ENCODE data around the gene ZNF335. TPM values are rescaled to one million over a fixed set of nuclear protein-coding genes. Genes with fewer than 3 reads are reported as not detected.
A peak's percentile ranks its signal among the peaks of the same experiment; 100 is the strongest.

ZNF335 gene
- total and polyA plus RNA-seq, 2 of the 8 experiments (the other 6 are each of a cell fraction or from before 2014, with no cell fraction given) = 12.4 to 14.6 TPM

GRCh38 chr20:45975686-45976085, 3.7 kb upstream of the ZNF335 start:
- H2BK20ac ChIP-seq (ENCODE audit: low read length) = no peak overlapping the region
- H4K20me1 ChIP-seq (replicated peaks in 1 of 2; ENCODE audit: control insufficient read depth in 1 of 2, insufficient read depth in 2 of 2, low read length in 2 of 2) = no peaks in the 10 kb centered on the region
- DNase-seq (ENCODE audit: low read depth in 1 of 2, low spot score in 2 of 2) (no peak), FAIRE-seq (no peak)
- WGBS, 2 experiments (ENCODE audit: extremely low coverage in 1 of 2, insufficient coverage in 1 of 2, insufficient read length in 1 of 2, insufficient replicate concordance in 2 of 2, low coverage in 1 of 2, low lambda C conversion rate in 2 of 2, missing lambda C conversion rate in 1 of 2) = 88% methylated on average over 11 of the region's 11 CpGs; no CpG with 5 or more reads in 1 of the 2 experiments
- H3K4ac ChIP-seq (replicated peaks; ENCODE audit: insufficient read length, low read depth, low read length) = no peak overlapping the region
- H2BK15ac ChIP-seq (ENCODE audit: low read length) = no peak overlapping the region
- no peak overlapping the region for H2AFZ ChIP-seq (ENCODE audit: low read length)
- no peak overlapping the region for H3K4me2 ChIP-seq (ENCODE audit: insufficient read depth in 1 of 2, low read depth in 2 of 2, low read length in 2 of 2)
- no peak overlapping the region for H3K23ac ChIP-seq (ENCODE audit: insufficient read length)
- H2BK5ac ChIP-seq (ENCODE audit: low read depth, low read length) = 0 out of 2 replicates have a peak overlapping the region, but pooled peaks have one; percentile 9
- H2AK5ac ChIP-seq (ENCODE audit: low read depth, low read length) = no peak overlapping the region
- no peak overlapping the region for H3K4me3 ChIP-seq (ENCODE audit: extremely low read depth in 1 of 4, insufficient read depth in 2 of 4, low read depth in 3 of 4, low read length in 4 of 4)
- no peak overlapping the region for H3K14ac ChIP-seq (ENCODE audit: insufficient read length)
- no peak overlapping the region for H3K56ac ChIP-seq (replicated peaks; ENCODE audit: insufficient read length, low read depth, low read length)
- H3K9ac ChIP-seq (replicated peaks in 1 of 4; ENCODE audit: extremely low read depth in 1 of 4, low read depth in 3 of 4, low read length in 3 of 4) = no peak overlapping the region
- H4K91ac ChIP-seq (replicated peaks; ENCODE audit: insufficient read length, low read length) = peak overlapping the region; percentile 53
- no peak overlapping the region; the same call in 1 of the 2 replicates for H4K8ac ChIP-seq (ENCODE audit: extremely low read depth, insufficient read depth, low read length)
- POLR2A ChIA-PET (ENCODE audit: partially characterized antibody) = interaction anchor here (1.7 to 2.0 kb wide), 2 partner anchors 38 to 41 kb away, joined by 4 read pairs; no protein-coding TSS in a partner anchor
- CTCF ChIA-PET (ENCODE audit: partially characterized antibody) = interaction anchor here (0.7 to 2.4 kb wide), 3 partner anchors 12 to 38 kb away, joined by 3 to 13 read pairs (median 11); no protein-coding TSS in a partner anchor
- peaks cover 3% of the 10 kb centered on the region; the same call in 1 of the 2 replicates for H3K23me2 ChIP-seq (ENCODE audit: low read depth, low read length)
- no peak overlapping the region for H3K18ac ChIP-seq (ENCODE audit: extremely low read depth, low read length)
- no peaks in the 10 kb centered on the region for H3K79me1 ChIP-seq (ENCODE audit: low read depth, low read length)
- no peak for TF ChIP-seq CHD1 (IDR thresholded peaks at IDR 0.05; ENCODE audit: low read depth, low read length)
- no peak for TF ChIP-seq KDM1A (IDR thresholded peaks at IDR 0.05; ENCODE audit: borderline replicate concordance, low read length)
- H2BK120ac ChIP-seq (replicated peaks; ENCODE audit: low read depth, low read length) = no peak overlapping the region
- H3K4me1 ChIP-seq (replicated peaks in 1 of 4; ENCODE audit: control insufficient read depth in 3 of 4, insufficient read depth in 4 of 4, low read length in 3 of 4) = peaks cover 0 to 6% (median 1%) of the 10 kb centered on the region in 4 experiments; a peak in 3 of 7 replicates
- no peaks in the 10 kb centered on the region for H3K36me3 ChIP-seq (ENCODE audit: control insufficient read depth in 2 of 4, insufficient read depth in 4 of 4, low read length in 3 of 4)
- no peak overlapping the region for H3K27ac ChIP-seq (ENCODE audit: low read depth, low read length)
- H2BK12ac ChIP-seq (ENCODE audit: low read depth, low read length) = 0 out of 2 replicates have a peak overlapping the region, but pooled peaks have one; percentile 17
- no peaks in the 10 kb centered on the region for H3K27me3 ChIP-seq (replicated peaks in 1 of 4; ENCODE audit: control insufficient read depth in 3 of 4, extremely low read depth in 1 of 4, insufficient read depth in 3 of 4, low read length in 3 of 4)
- H3K9me3 ChIP-seq (ENCODE audit: insufficient read depth in 2 of 2, low read depth in 1 of 2, low read length in 1 of 2) = no peaks in the 10 kb centered on the region
- H3K79me2 ChIP-seq (ENCODE audit: control insufficient read depth in 1 of 2, insufficient read depth in 2 of 2, low read length in 2 of 2) = no peaks in the 10 kb centered on the region
- H4K5ac ChIP-seq (ENCODE audit: insufficient read length, low read depth, low read length) = no peak overlapping the region

Data from H1 (cell line).